Ectodermal cell (in vitro differentiated cells): ENCODE measurements around the gene YEATS2.
"Not testable (repeated sequence)": the region's sequence is repeated elsewhere in the genome, so short reads cannot be mapped to it uniquely, and the experiment has no call there.

Source experiments
- H3K27ac ChIP-seq: 2 replicates; pipeline ENCODE4 v1.7.0; 2013; ENCODE audit warnings: mild to moderate bottlenecking, low read depth, low read length; ENCODE audit not compliant: insufficient read depth, poor library complexity, severe bottlenecking
- H3K27me3 ChIP-seq: 2 replicates; pipeline ENCODE4 v1.7.0; 2013; ENCODE audit warnings: mild to moderate bottlenecking, low read length; ENCODE audit not compliant: insufficient read depth, control insufficient read depth, poor library complexity, severe bottlenecking
- H3K36me3 ChIP-seq: one replicate; pipeline ENCODE4 v1.7.0; 2013; ENCODE audit warnings: low read length; ENCODE audit not compliant: control insufficient read depth, insufficient read depth
- H3K4me1 ChIP-seq: one replicate; pipeline ENCODE4 v1.7.0; 2013; ENCODE audit warnings: low read length; ENCODE audit not compliant: control insufficient read depth, insufficient read depth
- H3K4me3 ChIP-seq: 2 replicates; pipeline ENCODE4 v1.7.0; 2013; ENCODE audit warnings: low read depth, low read length, control low read depth; ENCODE audit not compliant: insufficient read depth
- H3K9me3 ChIP-seq: 2 replicates; pipeline ENCODE4 v1.7.0; 2013; ENCODE audit warnings: mild to moderate bottlenecking, low read length, moderate library complexity; ENCODE audit not compliant: control insufficient read depth
- WGBS, 2 experiments: methylation state at CpG; one replicate each; pipeline ENCODE4 v1.1.7; 2013; ENCODE audit warnings: missing lambda C conversion rate in 2 of 2; 5-methylcytosine and 5-hydroxymethylcytosine counted together

The YEATS2 gene

GRCh38 chr3:183690402-183690995, 7.1 kb upstream of the YEATS2 start:
- Histone ChIP-seq H3K9me3 (no peaks in the 10 kb centered on the region), H3K4me1 (no peaks in the 10 kb centered on the region), H3K36me3 (no peaks in the 10 kb centered on the region), H3K4me3 (no peak overlapping the region), H3K27me3 (no peaks in the 10 kb centered on the region), H3K27ac (no peak overlapping the region)
- 89 to 92% methylated on average over 10 to 11 of the region's 11 CpGs for WGBS, 2 experiments

DNA sequence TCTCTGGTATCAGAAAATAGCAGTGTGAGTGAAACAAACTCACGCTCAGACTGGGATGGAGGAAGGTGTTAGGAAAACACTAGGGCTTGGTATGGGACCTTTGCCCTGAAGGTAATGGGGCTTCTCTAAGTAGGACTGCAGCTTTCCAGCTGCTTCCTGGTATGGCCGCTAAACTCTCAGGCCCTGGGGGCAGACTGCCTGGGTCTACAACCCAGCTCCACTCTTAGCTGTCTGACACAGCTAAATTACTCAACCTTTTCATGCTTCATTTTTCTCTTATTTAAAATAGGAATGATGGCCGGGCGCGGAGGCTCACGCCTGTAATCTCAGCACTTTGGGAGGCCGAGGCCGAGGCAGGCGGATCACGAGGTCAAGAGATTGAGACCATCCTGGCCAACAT, 5.2 kb upstream of the YEATS2 start:
- H3K27ac ChIP-seq, result no peak overlapping the region
- no peaks in the 10 kb centered on the region for H3K36me3 ChIP-seq
- no peaks in the 10 kb centered on the region for H3K9me3 ChIP-seq
- H3K4me1 ChIP-seq, result no peaks in the 10 kb centered on the region
- WGBS, 2 experiments, result 91 to 95% methylated on average over 10 of the region's 10 CpGs
- H3K4me3 ChIP-seq, result no peak overlapping the region
- H3K27me3 ChIP-seq, result no peaks in the 10 kb centered on the region

GRCh38 chr3:183695569-183696364, 1.8 kb upstream of the YEATS2 start:
- H3K4me3 ChIP-seq, result no peak overlapping the region
- H3K9me3 ChIP-seq, result no peaks in the 10 kb centered on the region
- peaks cover 7% of the 10 kb centered on the region for H3K4me1 ChIP-seq
- H3K27me3 ChIP-seq, result no peaks in the 10 kb centered on the region
- H3K36me3 ChIP-seq, result no peaks in the 10 kb centered on the region
- H3K27ac ChIP-seq, result no peak overlapping the region
- WGBS, 2 experiments, result 95% methylated on average over 7 of the region's 7 CpGs

DNA sequence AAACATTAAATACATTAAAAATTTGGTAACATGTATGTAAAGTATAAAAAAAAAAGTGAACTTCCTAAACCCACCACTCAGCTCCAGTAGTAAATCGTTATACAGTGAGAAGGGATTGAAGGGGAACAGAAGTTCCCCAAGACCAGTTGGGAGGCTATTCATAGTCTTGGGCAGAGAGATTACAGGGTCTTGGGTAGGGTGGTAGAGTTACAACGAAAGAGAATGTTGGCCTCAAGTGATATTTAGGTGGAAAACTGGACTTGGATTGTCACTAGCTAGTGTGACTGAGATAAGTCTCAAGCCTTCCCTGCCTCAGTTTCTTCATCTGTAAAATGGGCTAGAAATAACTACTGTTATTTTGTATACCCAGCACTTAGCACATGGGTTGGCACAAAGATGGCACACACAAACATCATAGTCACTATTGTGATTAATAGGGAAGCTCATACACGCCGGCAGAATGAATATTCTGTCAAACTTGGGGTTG, 431 bp upstream of the YEATS2 start:
- Histone ChIP-seq H3K36me3 (no peaks in the 10 kb centered on the region), H3K27me3 (no peaks in the 10 kb centered on the region), H3K4me3 (peak overlapping the region; percentile 99), H3K4me1 (peaks cover 7% of the 10 kb centered on the region), H3K9me3 (no peaks in the 10 kb centered on the region), H3K27ac (no peak overlapping the region)
- WGBS, 2 experiments, result 52 to 53% methylated on average over 4 of the region's 4 CpGs

GRCh38 chr3:183698318-183698751, 738 bp downstream of the YEATS2 start:
- no peaks in the 10 kb centered on the region for H3K36me3 ChIP-seq
- H3K27me3 ChIP-seq, result no peaks in the 10 kb centered on the region
- no peaks in the 10 kb centered on the region for H3K9me3 ChIP-seq
- H3K27ac ChIP-seq, result peak overlapping the region; percentile 85
- H3K4me3 ChIP-seq, result peak overlapping the region; percentile 99
- peaks cover 7% of the 10 kb centered on the region for H3K4me1 ChIP-seq
- 0 to 1% methylated on average over 12 of the region's 13 CpGs for WGBS, 2 experiments

- peaks cover 7% of the 10 kb centered on the region for H3K4me1 ChIP-seq
- H3K9me3 ChIP-seq, result no peaks in the 10 kb centered on the region
- 2 to 3% methylated on average over 7 to 8 of the region's 9 CpGs for WGBS, 2 experiments
- H3K27ac ChIP-seq, result no peak overlapping the region
- peak overlapping the region; percentile 99 for H3K4me3 ChIP-seq
- no peaks in the 10 kb centered on the region for H3K27me3 ChIP-seq
- H3K36me3 ChIP-seq, result no peaks in the 10 kb centered on the region
These were observed 1.2 kb downstream of the YEATS2 start for GRCh38 chr3:183698756-183699155.

- Histone ChIP-seq H3K4me1 (peaks cover 7% of the 10 kb centered on the region), H3K9me3 (no peaks in the 10 kb centered on the region), H3K27ac (no peak overlapping the region), H3K36me3 (no peaks in the 10 kb centered on the region), H3K4me3 (peak overlapping the region; percentile 99), H3K27me3 (no peaks in the 10 kb centered on the region)
- WGBS, 2 experiments, result 25 to 28% methylated on average over 13 of the region's 13 CpGs
These were observed 1.8 kb downstream of the YEATS2 start for GRCh38 chr3:183699238-183699947.

- H3K9me3 ChIP-seq, result no peaks in the 10 kb centered on the region
- no peak overlapping the region for H3K27ac ChIP-seq
- H3K4me3 ChIP-seq, result no peak overlapping the region
- no peaks in the 10 kb centered on the region for H3K27me3 ChIP-seq
- 91% methylated on average over 5 of the region's 5 CpGs for WGBS, 2 experiments
- peaks cover 7% of the 10 kb centered on the region for H3K4me1 ChIP-seq
- no peaks in the 10 kb centered on the region for H3K36me3 ChIP-seq
These were observed 4.1 kb downstream of the YEATS2 start for GRCh38 chr3:183701744-183702143.

GRCh38 chr3:183703892-183704291, 6.3 kb downstream of the YEATS2 start:
- H3K27me3 ChIP-seq, H3K4me1 ChIP-seq, H3K4me3 ChIP-seq, H3K36me3 ChIP-seq, H3K9me3 ChIP-seq: not testable (repeated sequence)
- WGBS, 2 experiments, result 94% methylated on average over 5 to 6 of the region's 6 CpGs
- peak overlapping the region; percentile 8 for H3K27ac ChIP-seq

DNA sequence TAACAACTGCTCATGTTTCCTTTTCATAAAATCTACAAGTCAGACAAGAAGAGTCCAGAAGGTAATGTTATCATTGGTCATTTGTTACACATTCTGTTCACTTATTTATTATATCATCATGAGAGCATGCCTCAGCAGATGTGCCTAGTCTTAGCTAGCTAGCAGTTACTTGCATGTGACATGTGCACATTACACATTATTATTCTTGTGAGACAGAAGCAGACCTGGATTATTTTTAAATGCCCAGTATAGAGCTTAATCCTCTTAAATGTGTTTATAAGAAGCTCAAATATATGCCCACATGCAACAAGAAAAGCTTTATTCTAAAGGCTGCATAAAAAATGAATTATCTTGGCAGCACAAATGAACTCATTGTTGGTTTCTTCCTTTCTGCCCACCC, 12.6 kb downstream of the YEATS2 start:
- Histone ChIP-seq H3K27ac (no peak overlapping the region), H3K4me3 (no peak overlapping the region), H3K36me3 (no peaks in the 10 kb centered on the region), H3K27me3 (no peaks in the 10 kb centered on the region), H3K9me3 (no peaks in the 10 kb centered on the region), H3K4me1 (no peaks in the 10 kb centered on the region)
